IPS-18c (cell line): ENCODE results near the gene GHDC.
"Not testable (repeated sequence)": the region's sequence is repeated elsewhere in the genome, so short reads cannot be mapped to it uniquely, and the experiment has no call there.

Source experiments
- H3K4me3 ChIP-seq: 2 replicates; pipeline ENCODE4 v1.7.0; 2013; ENCODE audit warnings: low read depth, mild to moderate bottlenecking, low read length, moderate library complexity; ENCODE audit not compliant: insufficient read depth
- H3K9me3 ChIP-seq: one replicate; pipeline ENCODE4 v1.6.1; 2013; ENCODE audit warnings: mild to moderate bottlenecking, low read length, moderate library complexity; ENCODE audit not compliant: control insufficient read depth, insufficient read depth

Gene GHDC

DNA sequence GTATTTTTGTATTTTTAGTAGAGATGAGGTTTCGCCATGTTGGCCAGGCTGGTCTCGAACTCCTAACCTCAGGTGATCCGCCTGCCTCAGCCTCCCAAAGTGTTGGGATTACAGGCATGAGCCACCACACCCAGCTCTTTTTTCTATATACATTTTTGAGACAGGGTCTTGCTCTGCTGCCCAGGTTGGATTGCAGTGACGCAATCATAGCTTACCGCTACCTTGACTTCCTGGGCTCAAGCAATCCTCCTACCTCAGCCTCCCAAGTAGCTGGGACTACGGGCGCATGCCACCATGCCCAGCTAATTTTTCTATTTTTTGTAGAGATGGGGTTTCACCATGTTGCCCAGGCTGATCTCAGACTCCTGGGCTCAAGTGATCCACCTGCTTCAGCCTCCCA is 53.6 kb downstream of the GHDC start:
- not testable (repeated sequence) for H3K4me3 ChIP-seq, H3K9me3 ChIP-seq
